Cardiac fibroblast (primary cell): ENCODE measurements around the gene MMP17.

ENCODE experiments used
- DNase-seq, 2 donors: peaks; one replicate each; pipeline versions ENCODE4 v3.0.0 to v3.0.0-alpha.2; 2010; ENCODE audit warnings: low read depth in 2 of 2
- H3K4me3 ChIP-seq, 2 donors: replicated peaks in 1 of 2; 1 replicate in 1 of 2; 2 replicates in 1 of 2; pipeline ENCODE4 v1.5.1; 2011; ENCODE audit warnings: low read depth in 2 of 2, low read length in 2 of 2, mild to moderate bottlenecking in 2 of 2, moderate library complexity in 1 of 2
- CTCF ChIP-seq: IDR thresholded peaks from one replicate; pipeline ENCODE4 v1.5.1; 2011; ENCODE audit warnings: low read depth, mild to moderate bottlenecking, low read length, inconsistent platforms

Gene MMP17

GRCh38 chr12:131900397-131900796 is 72.2 kb downstream of the MMP17 start:
- H3K4me3 ChIP-seq: no peak overlapping the region
- no peak for TF ChIP-seq CTCF
- no peak for DNase-seq
